GM12873 (cell line): ENCODE results near the gene LDLRAD4.

Experiments
- CTCF ChIP-seq: IDR thresholded peaks from 2 replicates; pipeline ENCODE4 v1.5.1; 2012; ENCODE audit warnings: low read depth, mild to moderate bottlenecking, moderate library complexity, low read length, control low read depth; ENCODE audit not compliant: insufficient read depth; ENCODE audit errors: missing control alignments

LDLRAD4 gene

GRCh38 chr18:13221869-13222855 is 3.6 kb downstream of the LDLRAD4 start:
- no peak for TF ChIP-seq CTCF

DNA sequence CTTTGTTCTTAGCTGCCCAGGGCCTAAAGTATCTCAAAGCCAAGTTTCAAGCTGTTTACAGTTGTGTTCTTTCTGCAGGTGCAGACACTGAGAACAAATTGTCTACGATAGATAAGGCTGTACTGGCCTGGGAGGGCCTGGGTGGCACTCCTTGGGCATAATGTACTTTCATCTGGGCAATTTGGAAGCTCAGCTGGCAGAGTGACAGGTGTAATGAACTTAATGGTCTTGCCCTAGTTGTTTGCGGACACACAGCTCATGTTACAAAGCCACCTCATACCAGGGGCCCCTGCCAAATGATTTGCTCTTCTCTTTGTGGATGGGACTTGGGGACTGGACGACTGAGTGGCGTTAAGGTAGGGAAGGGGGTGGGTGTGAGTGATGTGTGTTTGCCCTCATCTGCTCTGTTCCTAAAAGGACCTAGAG is 4.3 kb downstream of the LDLRAD4 start:
- no peak for TF ChIP-seq CTCF

GRCh38 chr18:13223311-13224143 is 5.0 kb downstream of the LDLRAD4 start:
- no peak for TF ChIP-seq CTCF

DNA sequence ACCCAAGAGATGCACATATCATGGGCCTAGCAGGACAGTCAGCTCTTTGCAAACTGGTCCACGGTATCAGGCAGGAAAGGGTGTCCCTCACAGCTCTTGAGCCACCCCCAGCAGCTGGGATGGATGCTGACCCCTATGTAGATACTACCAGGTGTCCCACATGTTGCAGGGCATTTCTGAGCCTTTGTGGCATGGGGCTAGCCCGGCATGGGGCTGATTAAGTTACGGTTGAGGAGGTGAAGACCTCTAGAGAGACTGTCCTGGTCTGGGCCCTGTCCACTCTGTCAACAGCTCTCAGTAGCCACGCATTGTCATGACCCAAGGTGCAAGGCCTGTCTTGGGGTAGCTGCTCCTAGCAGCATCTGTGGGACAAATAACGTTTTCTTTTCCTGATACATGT is 6.7 kb downstream of the LDLRAD4 start:
- TF ChIP-seq CTCF, result no peak

GRCh38 chr18:13226533-13227144 is 8.1 kb downstream of the LDLRAD4 start:
- TF ChIP-seq CTCF, result no peak

GRCh38 chr18:13227910-13228309 is 9.3 kb downstream of the LDLRAD4 start:
- no peak for TF ChIP-seq CTCF
